T-helper 1 cell treated with Interleukin-12 subunit alpha and Interleukin-12 subunit beta and Interleukin-4 antibody, amounts not matched to agents 30 μg/mL and 1 μg/mL, for 36 hours (primary cell): Measurements from ENCODE around the gene MYH13.

Experiments used
- H3K27ac Mint-ChIP-seq: one replicate; pipeline ENCODE4 v1.8.0; 2021; ENCODE audit warnings: mild to moderate bottlenecking, mixed read lengths
- H3K27me3 Mint-ChIP-seq: one replicate; pipeline ENCODE4 v1.8.0; 2021; ENCODE audit warnings: low read depth, mixed read lengths
- H3K36me3 Mint-ChIP-seq: one replicate; pipeline ENCODE4 v1.8.0; 2021; ENCODE audit warnings: low read depth, mixed read lengths
- H3K4me1 Mint-ChIP-seq: one replicate; pipeline ENCODE4 v1.8.0; 2021; ENCODE audit warnings: low read depth, mixed read lengths
- H3K4me3 Mint-ChIP-seq: one replicate; pipeline ENCODE4 v1.8.0; 2021; ENCODE audit warnings: mild to moderate bottlenecking, moderate library complexity, mixed read lengths
- H3K9me3 Mint-ChIP-seq: one replicate; pipeline ENCODE4 v1.8.0; 2021; ENCODE audit warnings: mixed read lengths

MYH13 gene

DNA sequence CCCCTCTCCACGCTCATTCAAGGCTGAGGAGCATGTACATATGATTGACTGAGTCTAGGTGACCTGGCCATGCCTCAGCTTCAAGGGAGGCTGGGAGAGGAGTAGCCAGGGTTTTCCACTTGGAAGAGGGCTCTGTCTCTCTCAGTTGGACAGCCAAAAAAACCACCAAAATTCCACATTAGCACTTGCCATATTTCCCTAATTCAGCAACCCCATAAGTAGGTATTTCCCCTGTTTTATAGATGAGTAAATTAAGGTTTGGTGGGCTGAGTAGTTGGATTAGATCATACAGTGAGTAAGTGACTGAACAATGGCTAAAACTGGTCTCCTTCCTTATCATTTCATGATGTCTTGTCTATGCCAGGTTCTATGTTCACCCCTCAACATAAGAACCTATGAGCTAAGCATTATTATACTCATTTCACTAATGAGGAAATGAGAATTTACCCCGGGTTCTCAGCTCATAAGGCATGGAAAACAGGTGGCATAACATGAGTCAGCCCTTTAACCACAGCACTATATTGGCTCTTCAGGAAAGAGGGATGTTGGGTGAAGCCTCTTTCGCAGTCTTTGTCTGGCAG lies 106.4 kb downstream of the MYH13 start:
- H3K36me3 Mint-ChIP-seq, result no peaks in the 10 kb centered on the region
- H3K4me1 Mint-ChIP-seq, result no peaks in the 10 kb centered on the region
- no peaks in the 10 kb centered on the region for H3K27me3 Mint-ChIP-seq
- H3K4me3 Mint-ChIP-seq, result no peak overlapping the region
- H3K27ac Mint-ChIP-seq, result no peak overlapping the region
- H3K9me3 Mint-ChIP-seq, result peaks cover 4% of the 10 kb centered on the region

DNA sequence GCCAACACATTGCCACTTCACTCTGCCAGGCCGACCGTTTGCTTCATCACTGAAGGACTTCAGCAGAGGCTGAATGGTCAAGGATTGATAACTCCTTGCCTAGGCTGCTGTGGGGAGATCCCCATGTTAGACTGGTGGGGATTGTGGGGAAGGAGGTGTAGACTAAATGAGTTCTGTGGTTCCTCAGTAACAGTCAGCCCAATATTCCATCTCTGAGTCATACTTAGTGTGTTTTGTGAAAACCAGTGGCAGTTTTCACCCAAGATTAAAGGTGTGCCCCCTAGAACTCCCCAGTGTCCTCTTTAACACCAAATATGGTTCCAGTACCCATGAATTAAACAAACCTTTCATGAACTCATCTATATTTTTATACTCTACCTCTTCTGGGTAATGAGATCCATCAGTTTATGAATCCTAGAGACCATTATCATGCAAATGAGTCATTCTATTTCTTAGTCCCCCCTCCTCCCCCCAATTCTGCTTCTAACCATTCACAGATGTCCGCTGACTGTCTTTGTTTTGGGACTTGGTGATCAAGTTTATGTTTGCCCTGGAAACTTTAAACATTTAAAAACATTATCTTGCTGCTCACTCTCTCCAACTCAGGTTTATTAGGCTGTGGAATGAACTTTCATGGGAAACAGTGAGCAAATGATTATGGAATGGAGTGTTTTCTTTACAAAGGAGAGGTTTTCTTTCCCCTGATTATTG lies 107.6 kb downstream of the MYH13 start:
- Mint-ChIP-seq H3K27ac (no peak overlapping the region), H3K4me1 (no peaks in the 10 kb centered on the region), H3K9me3 (peaks cover 4% of the 10 kb centered on the region), H3K36me3 (no peaks in the 10 kb centered on the region), H3K27me3 (no peaks in the 10 kb centered on the region), H3K4me3 (no peak overlapping the region)

DNA sequence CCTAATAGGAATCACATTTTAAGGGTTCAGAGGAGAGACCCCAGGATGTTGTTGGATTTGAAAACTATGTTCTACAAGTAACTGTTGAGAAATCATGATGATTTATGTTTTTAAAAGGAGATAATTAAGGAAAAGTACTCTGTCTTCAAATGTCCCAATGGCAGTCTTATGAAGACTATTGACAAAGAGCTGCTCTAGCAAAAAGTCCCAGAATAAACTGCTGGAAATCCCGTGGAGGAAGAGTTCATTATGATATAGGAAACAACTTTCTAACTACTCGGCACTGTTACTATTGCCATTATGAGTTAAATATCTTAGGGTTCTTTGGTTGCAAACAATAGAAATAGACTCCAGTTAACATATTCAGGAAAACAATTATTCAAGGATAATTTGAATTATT lies 108.8 kb downstream of the MYH13 start:
- Mint-ChIP-seq H3K4me3 (no peak overlapping the region), H3K27ac (no peak overlapping the region), H3K36me3 (no peaks in the 10 kb centered on the region), H3K4me1 (no peaks in the 10 kb centered on the region), H3K9me3 (no peaks in the 10 kb centered on the region), H3K27me3 (no peaks in the 10 kb centered on the region)

DNA sequence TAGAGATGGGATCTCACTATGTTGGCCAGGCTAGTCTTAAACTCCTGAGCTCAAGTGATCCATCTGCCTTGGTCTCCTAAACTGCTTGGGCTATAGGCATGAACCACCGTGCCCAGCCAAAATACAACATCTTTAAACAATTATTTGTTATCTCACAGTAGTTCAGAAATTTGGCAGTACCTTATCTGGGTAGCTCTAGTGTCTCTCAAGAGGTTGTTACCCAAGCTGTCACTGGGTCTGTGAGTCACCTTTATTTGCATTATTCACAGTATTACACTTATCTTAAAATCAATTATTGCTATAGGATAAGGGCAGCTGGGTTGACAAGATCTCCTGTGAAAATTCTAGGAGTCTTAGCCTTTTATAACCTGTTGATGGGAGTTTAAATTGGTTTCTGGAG lies 110.4 kb downstream of the MYH13 start:
- no peaks in the 10 kb centered on the region for H3K36me3 Mint-ChIP-seq
- H3K4me3 Mint-ChIP-seq, result no peak overlapping the region
- H3K4me1 Mint-ChIP-seq, result no peaks in the 10 kb centered on the region
- H3K27me3 Mint-ChIP-seq, result no peaks in the 10 kb centered on the region
- H3K9me3 Mint-ChIP-seq, result no peaks in the 10 kb centered on the region
- H3K27ac Mint-ChIP-seq, result no peak overlapping the region

DNA sequence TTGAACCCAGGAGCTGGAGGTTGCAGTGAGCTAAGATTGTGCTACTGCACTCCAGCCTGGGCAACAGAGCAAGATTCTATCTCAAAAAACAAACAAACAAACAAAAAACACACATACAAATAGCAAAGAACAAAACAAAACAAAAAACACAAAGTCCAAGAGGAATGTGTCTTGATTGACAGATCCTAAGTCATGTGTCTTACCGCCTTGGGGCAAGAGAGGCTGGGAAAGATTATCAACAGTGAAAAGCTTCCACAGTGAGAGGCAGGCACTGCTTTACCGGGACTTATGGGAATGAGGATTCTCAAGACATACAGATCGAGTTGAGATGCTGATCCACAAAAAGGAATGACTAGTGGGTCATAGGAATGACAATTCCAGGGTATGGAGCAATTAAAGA lies 111.7 kb downstream of the MYH13 start:
- Mint-ChIP-seq H3K9me3 (peaks cover 3% of the 10 kb centered on the region), H3K27me3 (no peaks in the 10 kb centered on the region), H3K27ac (no peak overlapping the region), H3K36me3 (no peaks in the 10 kb centered on the region), H3K4me3 (no peak overlapping the region), H3K4me1 (no peaks in the 10 kb centered on the region)

DNA sequence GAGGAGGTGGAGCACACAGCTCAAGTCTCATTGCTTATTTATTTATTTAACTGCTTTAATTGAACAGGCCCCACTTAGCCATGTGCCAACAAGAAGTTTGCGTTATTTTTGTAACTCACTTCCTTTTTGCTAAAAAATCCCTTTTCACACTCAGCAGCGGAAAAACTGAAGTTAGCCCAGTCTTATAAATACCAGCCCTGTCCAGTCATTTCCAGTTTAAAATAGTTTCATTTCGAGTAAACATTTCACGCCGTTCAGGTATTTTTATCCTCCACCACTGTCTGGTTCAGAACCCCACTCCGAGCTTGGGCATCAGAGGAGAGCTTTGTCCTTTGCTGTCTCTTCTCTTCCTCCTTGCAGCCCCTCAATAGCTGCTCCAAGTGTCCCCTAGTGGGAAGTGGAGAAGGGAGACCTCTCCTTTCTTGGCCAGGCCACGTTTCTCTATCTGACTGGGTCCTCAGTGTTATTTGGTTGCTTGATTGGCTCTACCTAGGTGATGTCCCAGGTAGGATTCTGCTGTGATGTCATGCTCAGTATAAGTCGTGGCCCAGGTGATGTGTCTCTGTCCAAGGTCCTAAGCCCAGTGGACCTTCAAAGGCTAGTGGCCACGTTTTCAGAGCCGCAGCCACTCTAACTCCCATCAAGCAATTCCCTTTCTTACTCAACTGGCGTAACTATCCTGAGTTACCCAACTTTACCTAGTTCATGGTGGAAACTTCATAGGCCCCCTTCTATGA lies 121.4 kb downstream of the MYH13 start:
- Mint-ChIP-seq H3K27me3 (no peaks in the 10 kb centered on the region), H3K9me3 (no peaks in the 10 kb centered on the region), H3K4me3 (no peak overlapping the region), H3K27ac (no peak overlapping the region), H3K4me1 (no peaks in the 10 kb centered on the region), H3K36me3 (no peaks in the 10 kb centered on the region)
